Stomach (tissue), 9 donors: ENCODE results near the gene RSPO3. TPM values are rescaled to one million over a fixed set of nuclear protein-coding genes. Genes with fewer than 3 reads are reported as not detected.
A peak's percentile ranks its signal among the peaks of the same experiment; 100 is the strongest.

Experiments used
- DNase-seq, 2 donors: peaks; one replicate each; pipeline versions ENCODE4 v3.0.0 to v3.0.0-alpha.2; 2013 to 2019
- H3K27ac ChIP-seq, 5 donors: fragments of 200-600 bp in 4 of 5; sonication (generic) in 4 of 5; one replicate each; pipeline ENCODE4 v1.5.1; 2013 to 2019; ENCODE audit warnings: mild to moderate bottlenecking in 1 of 5, moderate library complexity in 1 of 5
- H3K27me3 ChIP-seq, 3 donors: fragments of 200-600 bp; sonication (generic); one replicate each; pipeline ENCODE4 v1.5.1; 2017 to 2019; ENCODE audit warnings: mixed run types in 1 of 3
- H3K36me3 ChIP-seq, 4 donors: fragments of 200-600 bp; sonication (generic); 1 replicate in 3 of 4; 2 replicates in 1 of 4; pipeline ENCODE4 v1.5.1; 2016 to 2019
- H3K4me1 ChIP-seq, 4 donors: fragments of 200-600 bp; sonication (generic); one replicate each; pipeline ENCODE4 v1.5.1; 2016 to 2019
- H3K4me3 ChIP-seq, 4 donors: fragments of 200-600 bp; sonication (generic) in 3 of 4; one replicate each; pipeline ENCODE4 v1.5.1; 2016 to 2019; ENCODE audit warnings: mild to moderate bottlenecking in 1 of 4
- H3K9me3 ChIP-seq, 4 donors: fragments of 200-600 bp; sonication (generic); one replicate each; pipeline ENCODE4 v1.5.1; 2016 to 2019
- CTCF ChIP-seq, 7 experiments: fragments of 450-650 bp in 4 of 7; fragments of 200-600 bp in 3 of 7; sonication (generic) in 3 of 7; IDR thresholded peaks; one replicate each; pipeline ENCODE4 v1.5.1; 2016 to 2019; ENCODE audit warnings: antibody characterized with exemption in 7 of 7, control low read depth in 2 of 7, mild to moderate bottlenecking in 1 of 7
- EP300 ChIP-seq: sonication (generic); formaldehyde crosslinking; IDR thresholded peaks from one replicate; pipeline ENCODE4 v1.6.1; 2017; ENCODE audit warnings: antibody characterized with exemption
- POLR2A ChIP-seq, 4 donors: fragments of 450-650 bp; IDR thresholded peaks; one replicate each; pipeline ENCODE4 v1.6.1; 2016; ENCODE audit warnings: antibody characterized with exemption in 4 of 4, control low read depth in 2 of 4, mild to moderate bottlenecking in 1 of 4, moderate library complexity in 1 of 4
- POLR2AphosphoS5 ChIP-seq, 3 donors: sonication (generic); formaldehyde crosslinking; IDR thresholded peaks; one replicate each; pipeline ENCODE4 v1.6.1; 2016; ENCODE audit warnings: antibody characterized with exemption in 3 of 3
- WGBS, 5 donors: extraction: QIAGEN DNeasy Blood & Tissue Kit in 3 of 5; methylation state at CpG; one replicate each; pipeline versions ENCODE4 v1.1.5 to v1.1.7; 2013 to 2018; 5-methylcytosine and 5-hydroxymethylcytosine counted together
- intact Hi-C: fragments of 100-400 bp; cut with DNase I; formaldehyde crosslinking; loops from one replicate; pipeline ENCODE4 v1.15.1; 2023; ENCODE audit warnings: low total_unique reads
- polyA plus RNA-seq, 3 donors: library from polyadenylated mRNA; stranded (reverse); fragments of 200-250 nt; gene quantifications; one replicate each; pipeline ENCODE4 v1.2.3, GENCODE V29; 2013
- total RNA-seq, 5 donors: library from RNA; depleted of rRNA; stranded (reverse); fragments of >200 nt; gene quantifications; one replicate each; pipeline versions ENCODE4 v1.1.0 to v1.2.3, GENCODE V29; 2014 to 2016
- donor health status: healthy with polysubstance abuse.
- donor health status: Bipolar disorder and iron deficiency.
- donor health status: healthy.

The RSPO3 gene
- total and polyA plus RNA-seq, 8 donors = 2.0 to 59.5 (median 7.6) TPM

- Histone ChIP-seq H3K9me3 (no peaks in the 10 kb centered on the region), H3K4me1 (peaks cover 0 to 6% (median 3%) of the 10 kb centered on the region in 4 donors), H3K36me3 (no peaks in the 10 kb centered on the region), H3K27me3 (no peaks in the 10 kb centered on the region), H3K27ac (no peak overlapping the region), H3K4me3 (no peak overlapping the region)
- intact Hi-C loops = no loop called here
- 27 to 38% (median 36%) methylated on average over 6 of the region's 6 CpGs for WGBS, 5 donors
- no peak for TF ChIP-seq EP300
- no peak for TF ChIP-seq POLR2A (IDR thresholded peaks at IDR 0.05)
- no peak for TF ChIP-seq POLR2AphosphoS5 (IDR thresholded peaks at IDR 0.05)
- peak in 2 of 7 experiments; percentile 12 to 25 for TF ChIP-seq CTCF (IDR thresholded peaks at IDR 0.05)
- peak in 1 of 2 donors; percentile 71 for DNase-seq
Observed at GRCh38 chr6:127186889-127187288, 68.4 kb downstream of the RSPO3 start.

- Histone ChIP-seq H3K9me3 (no peaks in the 10 kb centered on the region), H3K4me1 (peaks cover 0 to 14% (median 12%) of the 10 kb centered on the region in 4 donors), H3K36me3 (no peaks in the 10 kb centered on the region), H3K27me3 (no peaks in the 10 kb centered on the region), H3K4me3 (no peak overlapping the region), H3K27ac (no peak overlapping the region)
- DNase-seq = no peak
- TF ChIP-seq EP300 (no peak), POLR2A (IDR thresholded peaks at IDR 0.05) (no peak), POLR2AphosphoS5 (IDR thresholded peaks at IDR 0.05) (no peak), CTCF (IDR thresholded peaks at IDR 0.05) (no peak)
- WGBS, 5 donors = 67 to 88% (median 84%) methylated on average over 1 of the region's 1 CpG
- intact Hi-C loops = no loop called here
Observed at GRCh38 chr6:127188744-127189143, 70.3 kb downstream of the RSPO3 start.

GRCh38 chr6:127190552-127190951 is 72.1 kb downstream of the RSPO3 start:
- WGBS, 5 donors = 21 to 37% (median 30%) methylated on average over 2 of the region's 2 CpGs
- TF ChIP-seq CTCF (IDR thresholded peaks at IDR 0.05) = peak in 1 of 7 experiments; percentile 9
- TF ChIP-seq POLR2A (IDR thresholded peaks at IDR 0.05) = no peak
- H3K36me3 ChIP-seq = no peaks in the 10 kb centered on the region
- H3K9me3 ChIP-seq = no peaks in the 10 kb centered on the region
- H3K27me3 ChIP-seq = no peaks in the 10 kb centered on the region
- no peak overlapping the region for H3K27ac ChIP-seq
- DNase-seq = peak in 1 of 2 donors; percentile 39
- H3K4me3 ChIP-seq = no peak overlapping the region
- intact Hi-C loops = no loop called here
- H3K4me1 ChIP-seq = peaks cover 0 to 14% (median 12%) of the 10 kb centered on the region in 4 donors

GRCh38 chr6:127191716-127192115 is 73.2 kb downstream of the RSPO3 start:
- Histone ChIP-seq H3K9me3 (no peaks in the 10 kb centered on the region), H3K36me3 (no peaks in the 10 kb centered on the region), H3K27me3 (no peaks in the 10 kb centered on the region), H3K4me3 (no peak overlapping the region), H3K4me1 (peaks cover 0 to 14% (median 12%) of the 10 kb centered on the region in 4 donors), H3K27ac (no peak overlapping the region)
- WGBS, 5 donors = 66 to 79% (median 76%) methylated on average over 1 of the region's 1 CpG
- DNase-seq = no peak
- intact Hi-C loops = no loop called here
- no peak for TF ChIP-seq CTCF (IDR thresholded peaks at IDR 0.05)
- no peak for TF ChIP-seq POLR2AphosphoS5 (IDR thresholded peaks at IDR 0.05)
- TF ChIP-seq EP300 = no peak
- no peak for TF ChIP-seq POLR2A (IDR thresholded peaks at IDR 0.05)
